RPMI7951 (cell line): ENCODE measurements around the gene ARL13A. TPM values are rescaled to one million over a fixed set of nuclear protein-coding genes. Genes with fewer than 3 reads are reported as not detected.
A peak's percentile ranks its signal among the peaks of the same experiment; 100 is the strongest.
"Not testable (repeated sequence)": the region's sequence is repeated elsewhere in the genome, so short reads cannot be mapped to it uniquely, and the experiment has no call there.

Source experiments
- DNase-seq: peaks from one replicate; pipeline ENCODE4 v3.0.0-alpha.2; 2012; ENCODE audit warnings: low read depth
- total RNA-seq: library from RNA; depleted of rRNA; stranded (reverse); fragments of >200 nt; shearing (Covaris generic); gene quantifications from 2 replicates; pipeline ENCODE4 v1.2.3, GENCODE V29; 2014; rRNA removed

ARL13A gene
- not detected in 2 replicates for total RNA-seq

- no peak for DNase-seq
Measured at GRCh38 chrX:100969408-100969807, at the start of gene ARL13A. TSS of gene ARL13A (plus strand) at chrX:100969708. CDS start at chrX:100973690, 3,982 bp downstream.

- no peak for DNase-seq
Measured at GRCh38 chrX:100924375-100924774, 45.1 kb upstream of the ARL13A start.

- DNase-seq = no peak
Measured at GRCh38 chrX:100926453-100926852, 43.1 kb upstream of the ARL13A start.

DNA sequence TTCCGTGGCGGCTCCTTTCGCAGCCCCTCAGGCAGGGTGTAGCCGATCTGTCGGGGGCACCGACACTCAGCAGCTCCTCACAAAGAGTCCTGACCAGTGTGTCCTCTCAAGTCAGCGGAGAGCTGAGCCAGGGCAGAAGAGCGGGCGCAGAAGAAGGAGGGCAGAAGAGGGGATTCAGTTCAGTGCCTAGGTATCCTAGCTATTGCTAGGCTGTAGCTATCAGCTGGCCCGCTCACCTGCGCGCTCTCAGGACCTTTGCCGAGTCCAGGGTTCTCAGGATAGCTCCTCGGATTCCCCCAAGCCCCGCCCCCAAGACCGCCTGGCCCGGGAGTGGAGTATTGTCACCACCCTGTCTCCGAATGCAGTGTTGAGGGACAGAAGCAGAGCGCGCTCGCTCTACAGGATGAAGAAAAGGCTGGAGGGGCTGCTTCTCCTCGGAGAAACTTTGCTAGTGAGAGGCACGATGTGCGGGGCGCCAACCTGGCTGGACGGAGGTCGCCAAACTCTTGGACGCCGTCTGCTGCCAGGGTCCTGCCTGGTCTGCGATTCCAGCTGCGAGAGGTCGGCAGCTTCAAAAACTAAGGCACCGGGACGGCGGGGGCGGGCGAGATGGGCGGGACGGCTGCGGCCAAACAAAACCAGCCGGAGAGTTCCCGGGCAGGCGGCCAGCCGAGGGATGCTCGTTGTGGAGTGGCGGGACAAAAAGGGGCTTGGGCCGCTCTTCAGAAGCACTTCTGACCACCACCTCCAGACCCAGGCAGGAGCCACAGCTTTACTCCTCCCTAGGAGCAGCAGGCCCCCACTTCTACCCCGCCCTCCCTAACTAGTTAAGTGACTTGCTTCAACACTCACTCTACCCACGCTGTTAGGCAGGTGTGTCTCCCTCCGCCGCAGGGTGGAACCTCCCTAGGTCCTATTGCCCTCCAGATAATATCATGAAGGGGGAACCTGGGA is 40.6 kb upstream of the ARL13A start, which contains the start of gene XKRX:
Gene XKRX (minus strand): TSS at position 258 of the 954 bp plus-strand sequence. CDS start 613 bp downstream, outside the sequence.
- DNase-seq = peak; percentile 18

DNA sequence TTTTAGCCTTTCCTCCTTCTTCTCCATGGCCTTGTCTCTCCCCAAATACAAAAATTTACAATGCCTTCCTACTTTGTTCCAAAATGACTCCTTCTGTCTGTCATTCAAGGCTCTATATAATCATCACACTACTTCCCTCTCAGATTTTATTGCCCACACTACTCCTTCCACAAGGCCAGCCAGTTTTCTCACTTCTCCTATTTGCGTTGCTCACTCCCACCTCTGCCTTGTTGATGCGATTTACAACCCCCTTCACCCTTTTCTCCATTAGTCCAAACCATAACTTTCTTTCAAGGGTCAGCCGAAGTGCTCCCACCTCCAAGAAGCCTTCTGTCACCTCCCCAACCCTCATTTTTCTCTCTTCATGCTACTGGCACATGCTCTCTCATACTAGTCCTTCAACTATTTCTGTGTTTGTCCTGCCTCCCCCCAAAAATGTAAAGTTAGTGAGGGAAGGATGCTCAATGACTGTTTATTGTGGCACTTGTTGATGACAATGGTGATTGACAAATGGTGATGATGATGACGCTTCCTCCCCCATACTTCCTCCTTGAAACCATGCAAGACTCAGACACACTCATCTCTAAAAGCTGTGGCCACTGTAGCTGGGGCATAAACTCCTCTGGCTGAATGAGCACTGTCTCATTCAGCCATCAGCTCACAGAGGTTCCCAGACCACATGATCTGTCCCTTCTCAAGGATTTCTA is 38.1 kb upstream of the ARL13A start:
- DNase-seq = no peak

- DNase-seq = no peak
Measured at GRCh38 chrX:100931925-100932285, 37.6 kb upstream of the ARL13A start.

DNA sequence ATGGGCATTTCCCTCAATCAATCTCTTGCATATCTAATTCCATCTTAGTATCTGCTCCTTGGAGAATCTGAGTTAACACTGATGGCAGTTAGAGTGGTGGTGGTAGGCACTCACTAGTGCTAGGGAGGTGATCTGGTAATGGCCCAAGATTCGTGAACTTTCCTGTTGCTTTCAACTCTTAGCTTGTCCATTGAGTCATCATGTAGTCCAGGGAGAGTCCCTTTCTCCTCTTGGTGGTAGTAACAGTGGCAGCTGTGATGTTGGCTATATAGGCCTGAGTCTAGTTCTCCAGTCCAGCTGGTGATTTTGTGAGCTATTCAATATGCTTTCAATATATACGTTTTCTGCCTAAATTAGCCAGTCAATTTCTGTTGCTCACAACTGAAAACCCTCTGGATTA is 33.7 kb upstream of the ARL13A start:
- no peak for DNase-seq

- no peak for DNase-seq
Measured at GRCh38 chrX:100939333-100939732, 30.2 kb upstream of the ARL13A start.

- peak; percentile 61 for DNase-seq
Measured at GRCh38 chrX:100944601-100945000, 24.9 kb upstream of the ARL13A start.

- DNase-seq = peak; percentile 84
Measured at GRCh38 chrX:100946299-100946927, 23.1 kb upstream of the ARL13A start.

GRCh38 chrX:100948557-100948956 is 21.0 kb upstream of the ARL13A start:
- DNase-seq = no peak

DNA sequence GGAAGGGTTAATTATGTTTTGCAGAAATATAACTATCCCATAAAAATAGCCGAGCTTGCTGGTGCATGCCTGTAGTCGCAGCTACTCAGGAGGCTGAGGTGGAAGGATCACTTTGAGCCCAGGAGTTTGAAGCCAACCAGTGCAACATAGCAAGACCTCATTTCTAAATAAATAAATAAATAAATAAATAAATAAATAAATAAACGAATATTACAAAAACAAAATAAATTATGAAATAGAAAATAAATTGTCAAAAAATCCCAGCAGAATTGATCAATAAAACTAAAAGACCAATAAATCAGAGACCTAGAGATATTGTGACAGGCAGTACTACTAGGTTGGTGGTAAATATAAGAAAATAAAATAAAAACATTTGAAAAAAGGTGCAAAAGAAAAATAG is 6.7 kb upstream of the ARL13A start:
- no peak for DNase-seq

GRCh38 chrX:100964362-100964761 is 5.1 kb upstream of the ARL13A start:
- DNase-seq = peak; percentile 3

- no peak for DNase-seq
Measured at GRCh38 chrX:100969936-100970335, 428 bp downstream of the ARL13A start.

DNA sequence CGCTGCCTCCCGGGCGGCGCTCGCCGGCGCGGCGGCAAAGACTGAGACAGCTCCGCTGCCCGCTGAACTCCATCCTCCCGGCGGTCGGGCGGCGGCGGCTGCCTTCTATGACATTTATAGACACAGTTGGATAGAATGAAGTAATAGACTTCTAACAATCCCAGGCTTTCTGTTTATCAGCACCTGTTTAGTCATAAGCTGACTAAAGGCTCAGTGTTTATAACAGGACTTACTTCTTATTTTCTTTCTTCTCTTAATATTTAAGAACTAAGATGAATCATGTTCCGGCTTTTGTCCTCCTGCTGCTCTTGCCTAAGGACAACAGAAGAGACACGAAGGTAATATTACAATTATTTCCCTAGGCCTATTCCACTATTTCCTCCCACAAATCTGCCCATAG is 3.9 kb downstream of the ARL13A start:
- no peak for DNase-seq

DNA sequence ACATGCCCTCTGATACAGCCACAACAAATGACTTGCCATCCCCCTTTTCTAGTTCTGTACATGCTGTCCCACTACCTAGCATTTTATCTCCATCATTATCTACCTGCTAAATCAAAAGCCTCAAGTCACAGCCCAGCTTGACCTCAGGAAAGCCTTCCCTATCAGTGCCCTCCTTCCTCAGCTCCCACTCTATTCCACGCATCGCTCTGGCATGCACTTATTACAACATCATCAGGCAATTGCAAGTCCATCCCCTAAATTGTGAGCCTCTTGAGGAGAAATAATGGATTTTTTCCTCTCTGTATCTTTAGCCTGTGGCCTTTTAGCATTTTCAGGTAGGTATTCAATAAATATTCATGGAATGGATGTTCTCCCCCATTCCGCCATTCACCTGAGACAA is 5.7 kb downstream of the ARL13A start:
- no peak for DNase-seq

DNA sequence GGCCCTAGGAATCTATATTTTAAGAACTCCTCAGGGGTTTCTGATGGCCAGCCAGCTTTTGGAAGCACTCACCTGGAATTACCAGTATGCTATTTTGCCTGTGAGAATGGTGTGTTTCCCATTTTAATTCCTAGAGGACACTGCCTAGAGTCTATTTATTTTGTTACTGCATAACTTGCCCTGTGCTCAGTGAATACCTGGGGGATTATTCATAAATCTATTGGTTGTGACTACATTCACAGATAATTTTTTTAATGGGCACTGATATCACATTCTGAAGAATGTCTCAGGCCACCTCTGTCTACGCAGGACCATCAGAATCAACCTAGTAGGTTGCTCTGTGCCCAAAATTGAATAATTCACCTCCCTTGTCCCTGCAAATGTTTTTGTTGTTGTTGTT is 6.7 kb downstream of the ARL13A start:
- DNase-seq = no peak

DNA sequence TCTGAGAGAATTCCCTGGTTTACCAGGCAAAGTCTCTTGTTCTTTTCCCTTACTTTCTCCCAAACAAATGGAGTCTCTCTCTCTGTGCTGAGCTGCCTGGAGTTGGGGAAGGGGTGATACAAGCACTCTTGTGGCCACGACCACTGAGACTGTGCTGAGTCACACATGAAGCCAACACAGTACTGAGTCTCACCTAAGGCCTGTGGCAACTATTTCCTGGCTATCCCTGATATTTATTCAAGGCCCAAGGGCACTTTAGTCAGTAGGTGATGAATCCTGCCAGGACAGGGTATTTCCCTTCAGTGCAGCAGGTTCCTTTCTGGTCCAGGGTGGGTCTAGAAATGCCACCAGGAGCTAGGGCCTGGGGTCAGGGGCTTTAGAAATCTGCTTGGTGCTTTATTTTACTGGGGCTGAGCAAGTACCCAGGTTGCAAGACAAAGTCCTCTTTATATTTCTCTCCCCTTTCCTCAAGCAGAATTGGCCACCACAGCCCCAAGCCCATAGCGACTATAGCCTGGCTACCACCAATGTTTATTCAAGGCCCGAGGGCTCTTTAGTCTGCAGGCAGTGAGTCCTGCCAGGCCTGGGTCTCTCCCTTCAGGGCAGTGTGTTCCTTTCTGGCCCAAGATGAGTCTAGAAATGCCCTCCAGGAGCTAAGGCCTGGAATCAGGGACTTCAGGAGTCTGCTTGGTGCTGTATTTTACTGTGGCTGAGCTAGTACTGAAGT is 10.5 kb downstream of the ARL13A start:
- DNase-seq = peak; percentile 59

DNA sequence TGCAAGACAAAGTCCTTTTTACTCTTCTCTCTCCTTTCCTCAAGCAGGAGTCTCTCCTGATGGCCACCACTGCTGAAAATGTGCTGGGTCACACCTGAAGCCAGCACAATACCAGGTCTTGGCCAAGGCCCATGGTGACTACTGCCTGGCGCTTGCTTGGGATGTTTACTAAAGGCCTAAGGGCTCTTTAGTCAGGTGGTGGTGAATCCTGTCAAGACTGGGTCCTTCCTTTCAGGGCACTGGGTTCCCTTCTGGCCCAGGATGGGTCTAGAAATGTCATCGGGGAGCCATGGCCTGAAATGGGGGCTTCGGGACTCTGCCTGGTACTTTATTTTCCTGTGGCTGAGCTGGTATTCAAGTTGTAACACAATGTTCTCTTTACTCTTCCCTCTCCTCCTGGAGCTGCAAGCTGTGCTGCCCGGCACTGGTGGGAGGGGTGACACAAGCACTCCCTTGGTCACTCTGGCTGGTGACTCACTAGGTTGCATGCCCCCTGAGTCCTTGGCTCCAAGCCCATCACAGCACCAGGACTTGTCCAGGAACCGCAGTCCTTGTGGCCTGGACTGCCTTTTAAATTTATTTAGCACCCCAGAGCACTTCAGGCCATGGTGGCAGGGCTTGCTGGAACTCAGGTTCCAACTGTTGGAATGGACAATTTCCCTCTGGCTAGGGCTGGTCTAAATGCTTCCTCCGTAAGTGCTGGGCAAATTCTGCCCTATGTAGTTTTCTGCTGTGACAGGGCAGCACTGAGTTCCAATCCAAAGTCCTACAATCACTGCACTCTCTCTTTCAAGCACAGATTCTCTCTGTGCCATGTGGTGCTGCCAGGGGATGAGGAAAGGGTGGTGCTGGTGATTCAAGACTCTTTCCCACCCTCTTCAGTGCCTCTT is 11.3 kb downstream of the ARL13A start:
- DNase-seq = peak; percentile 93

GRCh38 chrX:100981498-100981845 is 12.0 kb downstream of the ARL13A start:
- DNase-seq = not testable (repeated sequence)

DNA sequence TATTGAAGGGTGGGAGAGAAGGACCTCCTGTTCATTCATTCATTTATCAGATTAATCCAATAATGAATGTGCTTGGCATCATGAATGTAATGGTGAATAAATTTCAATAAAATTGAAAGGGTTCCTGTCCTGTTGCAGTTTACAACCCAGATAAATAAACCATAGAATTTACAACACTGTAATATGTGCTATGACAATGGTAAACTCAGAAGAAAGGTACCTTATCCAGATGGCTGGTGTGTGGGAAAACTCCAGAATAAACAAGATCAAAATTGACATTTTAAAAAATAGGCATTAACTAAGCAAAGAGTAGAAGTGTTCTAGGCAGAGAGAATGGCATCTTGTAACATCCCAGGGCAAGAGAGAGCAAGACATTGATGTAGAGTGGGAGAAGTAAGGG is 15.3 kb downstream of the ARL13A start:
- DNase-seq = no peak
